RWPE1 (cell line): ENCODE data around the gene S100A2.
"Not testable (repeated sequence)": the region's sequence is repeated elsewhere in the genome, so short reads cannot be mapped to it uniquely, and the experiment has no call there.

Source experiments
- CTCF ChIA-PET: fragments of 350-600 bp; sonication (Branson Sonifier 250); formaldehyde crosslinking; extraction: SDS; loops from one replicate; lab custom pipeline; 2021; lab: Yijun Ruan, JAX
- POLR2A ChIA-PET: fragments of 400-600 bp; formaldehyde crosslinking; extraction: SDS; loops from one replicate; lab custom pipeline; 2020; ENCODE audit warnings: antibody characterized with exemption; ENCODE audit not compliant: low non-redundant PET; lab: Yijun Ruan, JAX
- DNase-seq: peaks from one replicate; pipeline ENCODE4 v3.0.0; 2012; ENCODE audit warnings: low spot score
- H3K27ac ChIP-seq: fragments of 450-650 bp; 2 replicates; pipeline ENCODE4 v1.5.1; 2017
- TF ChIP-seq, protein P1 (sequence below): fragments of 450-650 bp; conservative IDR thresholded peaks from 2 replicates; pipeline ENCODE4 v1.5.1; 2017; ENCODE audit warnings: low read depth, mild to moderate bottlenecking

S100A2 gene

DNA sequence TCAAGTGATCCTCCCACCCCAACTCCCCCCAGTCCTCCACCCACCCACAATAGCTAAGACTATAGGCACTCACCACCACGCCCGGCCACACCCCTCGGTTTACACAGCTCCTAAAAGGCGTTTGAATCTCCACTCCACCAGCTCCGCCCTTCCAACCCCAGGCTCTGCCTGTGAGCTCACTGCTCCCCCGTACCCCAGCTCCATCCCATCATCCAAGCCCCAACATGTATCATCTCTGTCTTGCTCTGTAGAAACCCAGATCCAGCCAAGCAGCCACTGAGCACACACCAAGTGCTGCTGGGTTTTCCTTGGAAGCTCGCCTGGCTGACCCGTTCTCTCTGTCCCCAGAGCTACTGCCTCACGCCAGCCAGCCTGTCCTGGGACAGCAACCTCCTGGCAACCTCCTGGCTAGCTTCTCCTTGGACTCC lies 12.0 kb upstream of the S100A2 start:
- ChIA-PET CTCF (interaction anchor here (0.6 to 1.0 kb wide), 4 partner anchors 11 to 246 kb away, joined by 3 to 4 read pairs (median 4); no protein-coding TSS in a partner anchor), POLR2A (interaction anchor here (0.9 to 2.0 kb wide), 3 partner anchors 35 to 57 kb away, joined by 4 to 6 read pairs (median 4); partner anchors contain the start of genes CHTOP and S100A16)
- peak overlapping the region; percentile 68 for H3K27ac ChIP-seq

DNA sequence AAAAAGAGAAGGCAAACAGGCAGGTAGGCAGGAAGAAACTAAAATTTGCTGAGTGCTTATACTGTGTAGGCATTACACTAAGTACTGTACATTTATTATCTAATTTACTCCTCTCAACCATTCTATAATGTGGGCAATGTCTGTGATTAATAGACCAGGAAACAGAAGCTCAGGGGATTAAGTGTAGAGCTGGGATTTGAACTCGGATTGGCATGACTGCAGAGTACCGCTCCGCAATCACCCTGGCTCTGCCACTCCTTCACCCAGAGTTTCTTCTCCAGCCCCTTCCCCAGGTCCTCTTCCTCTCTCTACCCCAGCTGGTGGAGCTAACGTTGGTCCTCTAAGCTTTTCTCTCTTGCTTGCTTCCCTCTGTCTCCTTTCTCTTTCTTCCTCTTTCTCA lies 11.5 kb upstream of the S100A2 start:
- DNase-seq: no peak
- H3K27ac ChIP-seq: peak overlapping the region; percentile 68
- TF ChIP-seq, protein P1, sequence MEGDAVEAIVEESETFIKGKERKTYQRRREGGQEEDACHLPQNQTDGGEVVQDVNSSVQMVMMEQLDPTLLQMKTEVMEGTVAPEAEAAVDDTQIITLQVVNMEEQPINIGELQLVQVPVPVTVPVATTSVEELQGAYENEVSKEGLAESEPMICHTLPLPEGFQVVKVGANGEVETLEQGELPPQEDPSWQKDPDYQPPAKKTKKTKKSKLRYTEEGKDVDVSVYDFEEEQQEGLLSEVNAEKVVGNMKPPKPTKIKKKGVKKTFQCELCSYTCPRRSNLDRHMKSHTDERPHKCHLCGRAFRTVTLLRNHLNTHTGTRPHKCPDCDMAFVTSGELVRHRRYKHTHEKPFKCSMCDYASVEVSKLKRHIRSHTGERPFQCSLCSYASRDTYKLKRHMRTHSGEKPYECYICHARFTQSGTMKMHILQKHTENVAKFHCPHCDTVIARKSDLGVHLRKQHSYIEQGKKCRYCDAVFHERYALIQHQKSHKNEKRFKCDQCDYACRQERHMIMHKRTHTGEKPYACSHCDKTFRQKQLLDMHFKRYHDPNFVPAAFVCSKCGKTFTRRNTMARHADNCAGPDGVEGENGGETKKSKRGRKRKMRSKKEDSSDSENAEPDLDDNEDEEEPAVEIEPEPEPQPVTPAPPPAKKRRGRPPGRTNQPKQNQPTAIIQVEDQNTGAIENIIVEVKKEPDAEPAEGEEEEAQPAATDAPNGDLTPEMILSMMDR: no peak
- ChIA-PET POLR2A (interaction anchor here (0.9 to 2.0 kb wide), 3 partner anchors 36 to 57 kb away, joined by 4 to 6 read pairs (median 4); partner anchors contain the start of genes CHTOP and S100A16), CTCF (interaction anchor here (0.6 to 1.0 kb wide), 4 partner anchors 10 to 247 kb away, joined by 3 to 4 read pairs (median 4); no protein-coding TSS in a partner anchor)

More for the DNA sequence above, 12.0 kb upstream of the S100A2 start:
- TF ChIP-seq, protein P1: no peak
- DNase-seq: no peak

DNA sequence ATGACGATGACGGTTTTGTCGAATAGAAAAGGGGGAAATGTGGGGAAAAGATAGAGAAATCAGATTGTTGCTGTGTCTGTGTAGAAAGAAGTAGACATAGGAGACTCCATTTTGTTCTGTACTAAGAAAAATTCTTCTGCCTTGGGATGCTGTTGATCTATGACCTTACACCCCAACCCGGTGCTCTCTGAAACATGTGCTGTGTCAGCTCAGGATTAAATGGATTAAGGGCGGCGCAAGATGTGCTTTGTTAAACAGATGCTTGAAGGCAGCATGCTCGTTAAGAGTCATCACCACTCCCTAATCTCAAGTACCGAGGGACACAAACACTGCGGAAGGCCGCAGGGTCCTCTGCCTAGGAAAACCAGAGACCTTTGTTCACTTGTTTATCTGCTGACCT lies 9.9 kb upstream of the S100A2 start:
- CTCF ChIA-PET: interaction anchor here (1.4 kb wide), 1 partner anchor 40 kb away, joined by 3 read pairs; the partner anchor contains the start of gene S100A14
- POLR2A ChIA-PET, H3K27ac ChIP-seq, DNase-seq: not testable (repeated sequence)

DNA sequence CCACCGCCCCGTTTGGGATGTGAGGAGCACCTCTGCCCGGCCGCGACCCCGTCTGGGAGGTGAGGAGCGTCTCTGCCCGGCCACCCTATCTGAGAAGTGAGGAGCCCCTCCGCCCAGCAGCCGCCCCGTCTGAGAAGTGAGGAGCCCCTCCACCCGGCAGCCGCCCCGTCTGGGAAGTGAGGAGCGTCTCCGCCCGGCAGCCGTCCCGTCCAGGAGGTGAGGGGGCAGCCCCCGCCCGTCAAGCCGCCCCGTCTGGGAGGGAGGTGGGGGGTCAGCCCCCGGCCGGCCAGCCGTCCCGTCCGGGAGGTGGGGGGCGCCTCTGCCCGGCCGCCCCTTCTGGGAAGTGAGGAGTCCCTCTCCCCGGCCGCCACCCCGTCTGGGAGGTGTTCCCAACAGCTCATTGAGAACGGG lies 9.4 kb upstream of the S100A2 start:
- CTCF ChIA-PET, POLR2A ChIA-PET, H3K27ac ChIP-seq, DNase-seq: not testable (repeated sequence)

DNA sequence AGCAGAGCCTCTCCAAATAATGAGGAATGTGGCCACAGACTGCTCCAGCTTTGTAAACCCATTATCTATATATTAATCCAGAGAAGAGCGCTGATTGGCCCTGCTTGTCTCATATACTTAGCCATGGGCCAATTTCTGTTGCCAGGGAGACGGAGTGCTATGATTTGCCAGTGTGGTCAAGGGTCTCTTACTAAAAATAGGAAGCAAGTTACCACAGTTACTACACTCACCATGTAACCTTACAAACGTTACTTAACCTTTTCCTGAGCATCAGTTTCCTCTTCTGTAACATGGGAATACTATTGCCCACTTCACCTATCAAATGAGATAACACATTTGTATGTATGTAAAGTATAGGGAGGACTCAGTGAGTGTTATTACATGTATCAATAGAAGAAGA lies 7.7 kb upstream of the S100A2 start:
- DNase-seq: no peak
- TF ChIP-seq, protein P1: no peak
- CTCF ChIA-PET: interaction anchor here (0.8 to 2.7 kb wide), 13 partner anchors 19 to 98 kb away, joined by 3 to 25 read pairs (median 7); partner anchors contain the start of genes CHTOP, ILF2, S100A13 and S100A14
- POLR2A ChIA-PET: interaction anchor here (0.6 to 1.1 kb wide), 2 partner anchors 30 to 40 kb away, joined by 3 read pairs; partner anchors contain the start of gene S100A16
- H3K27ac ChIP-seq: no peak overlapping the region

DNA sequence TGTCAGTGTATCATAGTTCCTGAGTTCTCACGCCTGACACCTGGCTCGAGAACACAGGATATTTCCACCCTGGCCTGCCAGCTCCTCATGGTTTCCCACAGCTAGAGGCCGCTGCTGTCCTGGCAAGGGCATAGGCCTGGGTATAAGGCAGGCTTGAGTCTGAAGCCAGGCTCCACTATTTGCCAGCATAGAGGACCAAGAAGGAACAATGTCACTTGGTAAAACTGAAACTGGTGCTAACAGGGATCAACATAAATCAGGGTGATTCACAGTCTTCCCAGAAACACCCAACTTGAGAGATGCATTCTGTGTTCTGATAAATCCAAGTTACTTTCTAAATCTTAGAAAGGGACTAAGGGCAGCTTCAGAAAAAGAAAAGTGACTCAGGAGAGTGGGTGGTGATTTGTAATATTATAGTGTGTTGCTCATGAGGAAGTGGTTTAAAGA lies 6.9 kb upstream of the S100A2 start:
- ChIA-PET CTCF (interaction anchor here (0.5 to 2.7 kb wide), 26 partner anchors 9 to 261 kb away, joined by 3 to 25 read pairs (median 5); partner anchors contain the start of genes CHTOP, ILF2, S100A13 and S100A14), POLR2A (interaction anchor here (0.6 to 1.5 kb wide), 4 partner anchors 30 to 57 kb away, joined by 3 to 4 read pairs (median 3); partner anchors contain the start of genes S100A1, S100A13 and S100A16)
- peak; percentile 70 for DNase-seq
- TF ChIP-seq, protein P1: peak; percentile 93
- peak overlapping the region; percentile 66 for H3K27ac ChIP-seq

DNA sequence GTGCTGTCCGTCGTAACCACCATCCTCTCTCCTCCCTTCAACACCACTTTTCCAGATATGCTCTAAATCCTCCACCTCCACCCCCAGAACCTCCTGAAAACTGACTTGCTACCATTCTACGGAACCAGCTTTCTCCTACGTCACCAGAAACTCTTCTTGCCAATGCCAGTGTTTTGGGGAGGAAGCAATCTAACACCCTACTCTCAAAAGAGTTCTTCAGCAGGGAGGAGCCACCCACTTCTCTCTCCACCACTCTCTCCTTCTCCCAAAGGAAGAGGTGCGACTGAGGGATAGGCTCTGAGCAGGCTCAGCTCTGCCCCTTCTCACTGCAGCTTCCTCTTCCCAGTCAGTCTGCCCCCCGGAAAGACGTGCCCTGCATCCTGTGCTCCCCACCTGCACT lies 6.1 kb upstream of the S100A2 start:
- POLR2A ChIA-PET: interaction anchor here (1.5 kb wide), 1 partner anchor 56 kb away, joined by 4 read pairs; the partner anchor contains the start of genes S100A1 and S100A13
- CTCF ChIA-PET: interaction anchor here (0.7 to 1.9 kb wide), 11 partner anchors 10 to 67 kb away, joined by 3 to 23 read pairs (median 7); partner anchors contain the start of genes CHTOP, S100A14 and S100A16
- DNase-seq: no peak
- H3K27ac ChIP-seq: peak overlapping the region; percentile 66
- TF ChIP-seq, protein P1: no peak
